ENCODE data around the gene TTC7B.

TTC7B gene

GRCh38 chr14:90511252-90511651 is 305.0 kb downstream of the TTC7B start:
- DNase-seq (ENCODE audit: low spot score) = no peak

DNA sequence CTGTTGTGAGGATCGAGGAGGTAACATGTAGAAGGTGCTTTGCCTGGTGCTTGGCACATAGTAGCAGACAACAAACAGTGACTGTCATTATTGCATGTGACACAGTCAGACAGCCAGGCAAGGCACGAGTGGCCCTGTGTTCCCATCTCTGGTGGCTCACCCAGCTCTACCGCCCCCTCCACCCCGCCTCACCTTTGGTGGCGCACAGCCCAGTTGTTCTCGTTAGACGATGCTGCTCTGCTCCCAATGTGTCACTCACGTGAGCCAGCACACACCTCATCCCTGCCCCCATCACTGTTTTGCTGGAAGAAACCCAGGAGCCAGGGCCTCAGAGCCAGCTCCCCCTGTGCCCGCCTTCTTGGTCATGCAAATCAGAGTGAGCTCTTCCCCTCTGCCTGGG is 306.1 kb downstream of the TTC7B start:
- DNase-seq (ENCODE audit: low spot score) = no peak

DNA sequence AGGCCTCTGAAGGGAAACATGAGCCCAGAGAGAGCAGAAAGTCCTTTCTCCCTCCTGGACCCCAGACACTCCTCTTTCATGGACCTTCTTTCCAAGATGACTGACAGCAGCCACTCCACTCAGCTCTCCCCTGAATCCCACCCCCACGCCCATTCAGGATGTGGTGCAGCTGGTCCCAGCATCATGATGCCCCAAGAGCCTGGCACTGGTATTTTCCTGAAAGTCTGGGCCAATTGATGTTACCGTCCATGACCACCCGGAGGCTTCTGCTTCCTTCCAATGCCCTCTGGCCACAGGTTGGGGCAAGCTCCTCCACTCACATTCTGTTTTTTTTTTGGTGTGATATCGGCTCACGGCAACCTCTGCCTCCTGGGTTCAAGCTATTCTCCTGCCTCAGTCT is 306.8 kb downstream of the TTC7B start:
- DNase-seq (ENCODE audit: low spot score) = no peak

DNA sequence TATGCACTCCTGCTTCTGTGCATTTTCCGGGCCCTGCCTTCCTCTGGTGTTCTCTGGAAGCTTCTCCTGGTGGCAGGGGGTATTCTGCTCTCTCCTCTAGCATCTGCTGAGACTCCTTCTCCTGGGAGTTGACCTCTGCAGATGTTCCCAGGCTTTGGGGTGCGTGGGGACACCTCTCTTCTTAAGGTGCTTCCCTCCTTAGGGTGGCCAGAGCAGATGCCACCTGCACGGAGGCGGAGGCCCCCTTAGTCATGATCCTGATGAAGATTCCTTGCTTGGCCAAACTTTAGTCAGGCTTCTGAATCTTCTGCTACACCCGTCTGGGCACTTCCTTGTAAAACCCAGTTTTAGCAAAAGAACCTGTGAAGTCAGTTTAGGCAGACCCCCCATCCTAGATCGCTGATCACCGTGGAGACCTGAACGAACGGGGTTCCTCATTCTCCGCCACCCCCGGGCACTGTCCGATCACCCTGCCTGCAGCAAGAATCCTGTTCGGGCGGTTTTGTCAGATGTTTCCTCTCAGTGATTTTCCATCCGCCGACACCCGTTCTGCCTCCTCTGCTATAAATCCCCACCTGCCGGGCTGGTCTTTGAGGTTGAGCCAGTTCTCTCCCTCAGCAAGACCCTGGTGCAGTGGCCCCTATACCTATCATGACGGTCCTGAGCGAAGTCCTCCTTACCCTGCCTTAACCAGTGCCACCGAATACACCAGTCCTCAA is 307.5 kb downstream of the TTC7B start:
- DNase-seq (ENCODE audit: low spot score) = no peak

DNA sequence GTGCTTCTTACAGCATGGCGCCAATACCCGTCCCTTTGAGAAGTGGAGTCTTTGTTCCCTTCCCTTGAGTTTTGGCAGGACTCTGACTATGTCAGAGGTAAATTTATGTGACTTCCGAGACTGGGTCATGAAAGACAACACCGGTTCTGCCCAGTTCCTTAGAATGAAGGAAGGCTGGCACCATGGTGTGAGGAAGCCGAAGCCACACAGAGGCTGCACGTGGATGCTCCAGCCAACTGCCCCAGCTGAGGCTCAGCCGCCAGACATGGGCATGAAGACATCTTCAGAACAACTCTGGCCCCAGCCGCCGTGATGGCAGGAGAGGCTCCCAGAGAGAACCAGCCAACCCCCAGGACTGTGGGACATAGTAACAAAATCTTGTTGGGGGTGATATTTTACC is 308.2 kb downstream of the TTC7B start:
- DNase-seq (ENCODE audit: low spot score) = no peak

DNA sequence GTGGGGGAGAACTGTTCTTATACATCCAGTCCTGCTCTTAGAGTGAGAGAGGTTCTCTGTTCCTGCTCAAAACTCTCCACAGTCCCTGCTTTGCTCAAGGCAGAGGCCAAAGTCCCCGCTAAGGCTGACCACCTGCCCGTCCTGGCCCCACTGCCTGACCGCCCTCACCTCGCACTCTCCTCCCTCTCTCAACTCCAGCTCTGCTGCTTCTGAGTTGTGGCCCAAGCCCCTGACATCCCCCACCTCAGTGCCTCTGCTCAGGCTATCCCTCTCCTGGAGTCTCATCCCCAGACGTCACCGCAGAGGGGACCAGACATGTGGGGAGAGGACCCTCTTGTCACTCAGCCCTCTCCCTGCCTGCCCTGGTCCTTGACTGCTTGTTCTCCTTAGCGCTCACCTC is 308.8 kb downstream of the TTC7B start:
- no peak for DNase-seq (ENCODE audit: low spot score)

GRCh38 chr14:90506748-90507147 is 309.5 kb downstream of the TTC7B start:
- DNase-seq (ENCODE audit: low spot score) = no peak

DNA sequence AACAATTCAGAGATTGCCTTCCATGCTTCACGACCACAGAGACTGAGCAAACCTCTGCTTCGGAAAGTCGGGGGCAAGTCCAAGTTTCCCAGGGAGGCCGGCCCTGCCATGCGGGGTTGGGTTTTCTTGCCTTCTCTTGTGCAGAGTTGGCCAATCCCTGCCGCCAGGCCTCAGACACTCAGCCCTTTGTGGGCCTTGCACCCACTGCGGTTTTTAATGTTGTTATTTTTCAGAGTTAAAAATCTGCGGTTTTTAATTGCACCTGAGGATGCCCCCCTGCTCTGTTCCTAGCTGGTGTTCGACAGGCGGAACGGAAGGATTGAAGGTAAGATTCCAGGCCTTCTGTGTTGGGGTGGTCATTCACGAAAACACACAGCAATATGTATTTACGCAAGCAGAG is 310.7 kb downstream of the TTC7B start:
- no peak for DNase-seq (ENCODE audit: low spot score)

GRCh38 chr14:90504643-90505042 is 311.6 kb downstream of the TTC7B start:
- no peak for DNase-seq (ENCODE audit: low spot score)

DNA sequence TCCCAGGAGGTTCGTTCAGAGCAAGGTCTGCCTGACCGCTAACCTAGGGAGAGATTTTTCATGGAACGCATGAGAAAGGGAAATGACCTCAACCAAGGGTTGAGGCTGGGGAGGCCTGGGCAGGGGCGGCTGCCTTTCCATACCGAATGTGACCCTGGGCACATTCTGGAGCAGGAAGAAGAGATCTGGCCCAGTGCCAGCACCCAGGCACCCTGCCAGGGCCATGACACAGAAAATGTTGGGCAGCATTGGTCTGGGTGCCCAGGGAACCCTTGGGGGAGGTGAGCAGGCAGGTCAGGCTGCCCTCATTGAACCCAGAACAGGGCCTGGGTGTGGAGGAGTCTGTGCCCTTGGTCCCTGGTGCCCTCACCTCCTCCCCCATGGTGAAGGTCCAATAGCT is 312.6 kb downstream of the TTC7B start:
- DNase-seq (ENCODE audit: low spot score) = no peak

DNA sequence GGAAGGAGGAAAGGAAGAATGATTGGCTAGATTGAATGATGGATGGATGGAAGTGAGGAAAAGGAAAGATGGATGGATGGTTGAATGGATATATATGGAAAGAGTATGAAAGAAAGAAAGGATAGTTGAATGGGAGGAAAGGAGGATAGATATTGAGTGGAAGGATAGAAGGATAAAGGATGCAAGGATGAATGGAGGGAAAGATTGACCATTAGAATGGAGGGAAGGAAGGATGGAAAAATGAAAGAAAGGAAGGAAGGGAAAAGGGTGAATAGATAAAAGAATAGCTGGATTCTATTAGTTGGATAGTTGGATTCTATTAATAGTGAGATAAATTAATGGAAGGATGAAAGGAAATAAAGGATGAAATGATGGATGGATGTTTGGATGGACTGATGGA is 313.5 kb downstream of the TTC7B start:
- DNase-seq (ENCODE audit: low spot score) = no peak

DNA sequence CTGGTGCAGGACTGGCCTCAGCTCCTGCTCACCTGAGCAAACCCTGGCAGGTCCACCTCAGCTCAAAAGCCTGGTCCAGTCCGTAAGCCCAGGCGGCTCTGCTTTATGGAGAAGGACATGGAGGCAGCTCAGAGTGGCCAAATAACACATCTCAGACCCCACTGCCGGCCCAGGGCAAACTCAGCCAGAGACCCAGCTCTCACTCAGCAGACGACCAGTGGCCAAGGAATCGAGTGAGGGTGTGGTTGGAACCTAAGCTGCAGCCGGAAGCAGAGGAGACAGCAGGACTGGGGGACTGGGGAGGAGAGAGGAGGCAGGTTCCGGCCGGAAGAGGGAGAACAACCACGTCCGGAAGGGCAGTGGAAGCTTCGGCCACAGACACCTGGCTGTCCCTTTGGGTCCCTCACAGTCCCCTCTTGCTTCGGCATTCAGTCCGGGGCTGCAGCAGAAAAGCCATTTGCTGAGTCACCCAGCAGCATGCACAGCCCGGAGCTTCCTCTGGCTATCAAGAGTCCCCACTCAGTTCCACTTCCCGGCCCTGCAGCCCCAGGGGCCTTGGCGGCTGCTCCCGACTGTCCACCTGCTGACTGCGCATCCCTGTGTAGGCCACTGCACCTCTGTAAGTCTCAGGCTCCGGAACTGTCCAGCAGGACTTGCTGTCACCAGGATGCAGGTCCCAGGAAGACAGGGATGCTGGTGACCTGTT is 315.4 kb downstream of the TTC7B start:
- DNase-seq (ENCODE audit: low spot score) = no peak

DNA sequence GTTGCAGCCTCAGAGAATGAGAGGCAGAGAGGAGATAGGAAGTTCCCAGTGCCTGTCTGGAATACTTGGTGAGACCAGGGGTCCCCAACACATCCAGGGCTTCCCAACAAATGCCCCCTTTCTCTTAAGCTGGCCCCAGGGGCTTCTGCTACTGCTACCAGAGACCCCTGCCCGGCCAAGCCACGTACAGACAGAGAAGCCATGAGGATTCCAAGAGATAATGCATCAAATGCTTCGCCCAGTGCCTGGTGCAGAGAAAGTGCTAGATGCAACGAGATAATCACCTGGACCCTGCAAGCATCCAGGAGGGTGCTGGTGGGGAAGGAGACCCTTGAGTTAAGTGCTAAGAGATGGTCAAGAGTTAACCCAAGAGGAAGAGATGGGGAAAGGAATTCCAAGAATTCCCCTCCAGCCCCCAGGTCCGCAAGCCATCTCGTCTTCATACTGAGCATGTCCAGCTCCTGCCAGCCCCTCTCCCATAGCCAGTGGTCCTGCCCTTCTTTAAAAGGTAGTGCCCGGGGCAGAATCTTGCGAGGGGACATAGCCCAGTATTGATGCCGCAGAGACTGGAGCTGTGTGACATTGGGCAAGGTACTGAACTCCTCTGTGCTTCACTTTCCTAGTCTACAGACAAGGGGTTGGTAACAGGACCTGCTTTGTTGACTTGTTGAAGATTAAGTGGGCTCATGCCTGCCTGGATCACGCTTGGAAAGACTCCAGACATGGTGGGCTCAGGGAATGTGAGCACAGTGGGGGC is 316.1 kb downstream of the TTC7B start:
- no peak for DNase-seq (ENCODE audit: low spot score)

DNA sequence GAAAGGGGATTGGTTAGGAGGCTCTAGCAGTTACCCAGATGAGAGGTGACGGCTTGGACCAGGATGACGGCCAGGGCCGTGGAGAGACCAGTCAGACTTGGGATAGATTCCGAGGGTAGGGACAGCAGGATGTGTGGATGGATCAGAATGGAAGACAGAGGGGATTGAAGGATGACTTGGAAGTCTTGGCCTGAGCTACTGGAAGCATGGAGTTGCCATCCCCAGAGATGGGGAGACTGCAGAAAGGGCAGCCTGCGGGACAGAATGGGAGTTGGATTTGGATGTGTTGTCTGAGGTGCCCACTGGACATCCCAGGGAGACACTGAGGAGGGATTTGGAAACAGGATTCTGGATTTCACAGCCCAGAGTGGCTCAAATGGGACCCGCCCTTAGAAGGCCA is 317.1 kb downstream of the TTC7B start:
- no peak for DNase-seq (ENCODE audit: low spot score)

DNA sequence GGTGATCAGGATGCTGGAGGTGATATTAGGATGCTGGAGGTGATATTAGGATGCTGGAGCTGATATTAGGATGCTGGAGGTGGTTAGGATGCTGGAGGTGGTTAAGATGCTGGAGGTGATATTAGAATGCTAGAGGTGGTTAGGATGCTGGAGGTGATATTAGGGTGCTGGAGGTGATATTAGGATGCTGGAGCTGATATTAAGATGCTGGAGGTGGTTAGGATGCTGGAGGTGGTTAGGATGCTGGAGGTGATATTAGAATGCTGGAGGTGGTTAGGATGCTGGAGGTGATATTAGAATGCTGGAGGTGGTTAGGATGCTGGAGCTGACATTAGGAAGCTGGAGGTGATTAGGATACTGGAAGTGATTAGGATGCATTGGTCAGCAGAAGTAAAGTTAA is 318.0 kb downstream of the TTC7B start:
- no peak for DNase-seq (ENCODE audit: low spot score)

DNA sequence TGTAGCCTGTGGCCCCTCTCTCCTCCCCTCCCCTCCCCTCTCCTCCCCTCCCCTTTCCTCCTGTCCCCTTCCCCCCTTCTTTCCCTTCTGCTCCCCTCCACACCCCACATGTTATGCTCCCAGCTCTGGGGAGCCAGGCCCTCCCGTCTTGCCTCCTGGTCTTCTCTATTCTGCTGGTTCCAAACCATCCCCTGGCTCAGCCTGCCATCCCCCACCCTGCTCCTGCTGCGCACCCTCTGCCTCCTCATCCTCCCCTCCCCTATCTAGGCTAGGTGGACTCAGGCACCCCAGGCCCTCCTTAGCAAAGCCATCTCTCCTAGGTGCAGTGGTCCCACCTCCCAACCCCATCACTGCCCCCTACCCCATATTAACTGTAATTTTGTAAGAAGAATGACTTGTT is 319.9 kb downstream of the TTC7B start:
- no peak for DNase-seq (ENCODE audit: low spot score)

- DNase-seq (ENCODE audit: low spot score) = peak; percentile 8
These were observed 320.6 kb downstream of the TTC7B start for GRCh38 chr14:90495357-90496276.

DNA sequence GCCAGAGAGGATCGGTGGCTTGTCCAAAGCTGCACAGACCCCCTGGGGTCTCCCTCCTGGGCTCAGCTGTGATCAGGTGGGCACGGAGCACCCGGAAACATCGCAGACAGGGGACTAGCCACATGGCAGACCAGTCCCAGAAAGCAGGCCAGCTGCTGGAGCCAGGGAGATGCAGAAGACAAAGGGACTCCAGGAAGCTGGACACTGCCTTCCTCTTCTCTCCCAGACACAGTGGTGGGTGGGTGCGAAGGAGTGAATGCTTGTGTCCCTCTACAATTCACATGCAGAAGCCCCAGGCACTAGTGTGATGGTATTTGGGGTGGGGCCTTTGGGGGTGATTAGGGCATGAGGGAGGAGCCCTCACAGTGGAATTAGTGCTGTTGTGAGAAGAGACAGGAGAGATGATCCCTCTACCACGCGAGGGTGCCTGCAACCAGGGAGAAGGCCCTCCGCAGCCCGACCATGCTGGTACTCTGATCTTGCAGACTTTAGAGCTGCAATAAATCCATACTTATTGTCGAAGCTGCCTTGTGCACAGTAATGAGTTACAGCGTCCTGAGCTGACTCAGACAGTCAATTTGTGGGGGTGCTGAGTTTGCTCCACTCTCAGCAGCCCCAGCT is 324.2 kb downstream of the TTC7B start:
- DNase-seq (ENCODE audit: low spot score) = no peak

GRCh38 chr14:90491221-90491885 is 324.9 kb downstream of the TTC7B start:
- no peak for DNase-seq (ENCODE audit: low spot score)

GRCh38 chr14:90490720-90491050 is 325.5 kb downstream of the TTC7B start:
- no peak for DNase-seq (ENCODE audit: low spot score)
